SU-DHL-6 (cell line): ENCODE measurements around the gene PSMC6.

Source experiments
- H2AFZ ChIP-seq: fragments of 200-600 bp; sonication (generic); 2 replicates; pipeline ENCODE4 v1.6.1; 2014; ENCODE audit warnings: low read depth, mild to moderate bottlenecking, moderate library complexity, mixed read lengths, antibody characterized with exemption, low read length; ENCODE audit not compliant: severe bottlenecking
- H3F3A ChIP-seq: fragments of 200-600 bp; shearing (Covaris generic); 2 replicates; pipeline ENCODE4 v1.6.0; 2016; ENCODE audit warnings: antibody characterized with exemption, mild to moderate bottlenecking; ENCODE audit not compliant: insufficient read depth
- H3K27ac ChIP-seq: fragments of 200-600 bp; sonication (generic); 2 replicates; pipeline ENCODE4 v1.5.1; 2016; ENCODE audit warnings: low read depth, mild to moderate bottlenecking, low read length, moderate library complexity, mixed read lengths
- H3K27me3 ChIP-seq: fragments of 200-600 bp; sonication (generic), shearing (Covaris generic); 2 replicates; pipeline ENCODE4 v1.6.0; 2014; ENCODE audit warnings: mild to moderate bottlenecking, low read length
- H3K36me3 ChIP-seq: fragments of 200-600 bp; sonication (generic); 2 replicates; pipeline ENCODE4 v1.6.1; 2014; ENCODE audit warnings: mild to moderate bottlenecking, low read length, mixed read lengths
- H3K4me2 ChIP-seq: fragments of 300-600, 200-600 bp; shearing (Covaris generic), sonication (generic); 2 replicates; pipeline ENCODE4 v1.6.0; 2014; ENCODE audit warnings: low read length, low read depth, mild to moderate bottlenecking; ENCODE audit not compliant: poor library complexity, severe bottlenecking
- H3K4me3 ChIP-seq: fragments of 200-600 bp; sonication (generic); 2 replicates; pipeline ENCODE4 v1.5.1; 2014; ENCODE audit warnings: antibody characterized with exemption, low read length, mild to moderate bottlenecking, mixed read lengths; ENCODE audit not compliant: insufficient read depth, poor library complexity, severe bottlenecking
- H3K79me2 ChIP-seq: fragments of 200-600 bp; sonication (generic); 2 replicates; pipeline ENCODE4 v1.6.1; 2014; ENCODE audit warnings: mild to moderate bottlenecking, low read length, moderate library complexity; ENCODE audit not compliant: insufficient read depth
- H3K9ac ChIP-seq: fragments of 200-600 bp; sonication (generic); 2 replicates; pipeline ENCODE4 v1.7.0; 2014; ENCODE audit warnings: mild to moderate bottlenecking, low read length
- H3K9me2 ChIP-seq: fragments of 200-600 bp; sonication (generic); replicated peaks from 2 replicates; pipeline ENCODE4 v1.6.1; 2014; ENCODE audit warnings: low read length; ENCODE audit not compliant: insufficient read depth
- H3K9me3 ChIP-seq: fragments of 200-600 bp; sonication (generic); 2 replicates; pipeline ENCODE4 v1.6.1; 2014; ENCODE audit warnings: low read length, mixed read lengths; ENCODE audit not compliant: insufficient read depth
- H4K20me1 ChIP-seq: fragments of 200-600 bp; sonication (generic); 2 replicates; pipeline ENCODE4 v1.6.1; 2014; ENCODE audit warnings: low read depth, mild to moderate bottlenecking, antibody characterized with exemption, low read length, moderate library complexity, mixed read lengths
- CTCF ChIP-seq: fragments of 200-600 bp; sonication (generic); IDR thresholded peaks from one replicate; pipeline ENCODE4 v1.5.1; 2017; ENCODE audit warnings: antibody characterized with exemption, mild to moderate bottlenecking, low read length, moderate library complexity; ENCODE audit not compliant: insufficient read depth, poor library complexity, severe bottlenecking
- EZH2phosphoT487 ChIP-seq: fragments of 200-600 bp; sonication (generic), shearing (Covaris generic); conservative IDR thresholded peaks from 2 replicates; pipeline ENCODE4 v1.6.1; 2018; ENCODE audit warnings: mild to moderate bottlenecking, antibody characterized with exemption, low read length, moderate library complexity, mixed read lengths

PSMC6 gene

GRCh38 chr14:52661314-52661713 lies 45.7 kb upstream of the PSMC6 start:
- Histone ChIP-seq H3K4me3 (no peak overlapping the region), H3F3A (no peaks in the 10 kb centered on the region), H3K79me2 (no peaks in the 10 kb centered on the region), H2AFZ (no peak overlapping the region), H3K9me2 (no peaks in the 10 kb centered on the region), H3K36me3 (peaks cover 24% of the 10 kb centered on the region; the same call in 1 of the 2 replicates), H3K27ac (no peak overlapping the region), H3K27me3 (no peaks in the 10 kb centered on the region), H4K20me1 (no peaks in the 10 kb centered on the region), H3K9me3 (no peaks in the 10 kb centered on the region), H3K4me2 (no peak overlapping the region), H3K9ac (no peak overlapping the region)
- no peak for TF ChIP-seq CTCF
- no peak for TF ChIP-seq EZH2phosphoT487

DNA sequence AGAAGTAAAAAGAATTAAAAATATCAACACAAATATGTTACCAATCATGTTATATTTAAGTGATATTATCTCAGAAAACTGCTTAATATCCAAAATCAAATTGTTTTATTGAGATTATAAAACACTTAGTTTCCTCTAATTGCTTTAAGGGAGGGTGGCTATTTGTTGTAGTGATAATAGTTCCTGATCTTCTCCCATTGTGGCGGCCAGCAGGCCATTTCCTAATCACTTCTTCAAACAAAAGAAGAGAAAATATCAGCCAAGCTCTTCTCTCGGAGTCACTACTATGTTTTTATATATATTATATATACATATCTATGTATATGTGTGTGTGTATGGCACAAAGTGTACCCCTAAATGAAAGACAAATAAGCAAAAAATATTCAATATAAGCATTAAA lies 43.1 kb upstream of the PSMC6 start:
- H3K9me2 ChIP-seq, result no peaks in the 10 kb centered on the region
- no peak overlapping the region for H3K4me3 ChIP-seq
- no peak overlapping the region for H3K27ac ChIP-seq
- H3K4me2 ChIP-seq, result no peak overlapping the region
- H3K36me3 ChIP-seq, result peaks cover 17% of the 10 kb centered on the region; the same call in 1 of the 2 replicates
- peaks cover under 1% of the 10 kb centered on the region; the same call in 1 of the 2 replicates for H3F3A ChIP-seq
- no peaks in the 10 kb centered on the region for H4K20me1 ChIP-seq
- H2AFZ ChIP-seq, result no peak overlapping the region
- H3K9ac ChIP-seq, result no peak overlapping the region
- no peaks in the 10 kb centered on the region for H3K9me3 ChIP-seq
- no peaks in the 10 kb centered on the region for H3K79me2 ChIP-seq
- TF ChIP-seq CTCF (no peak), EZH2phosphoT487 (no peak)
- no peaks in the 10 kb centered on the region for H3K27me3 ChIP-seq

DNA sequence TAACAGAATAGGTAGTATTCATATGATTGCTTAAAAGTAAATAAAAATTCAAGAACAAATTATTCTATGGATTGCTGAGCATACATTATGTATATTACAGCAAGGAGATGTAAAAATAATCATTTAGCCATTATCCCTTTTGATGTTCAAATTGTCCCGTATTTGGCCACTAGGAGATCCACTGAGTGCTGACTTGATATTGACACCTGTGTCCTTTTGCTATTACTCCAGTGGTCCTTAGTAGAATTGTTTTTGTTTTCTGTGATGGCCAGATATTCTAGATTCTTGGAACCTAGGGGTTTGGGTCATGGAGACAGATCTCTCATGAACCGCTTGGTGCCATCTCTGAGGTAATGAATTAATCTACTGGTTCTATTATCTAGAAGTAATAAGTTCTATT lies 28.4 kb upstream of the PSMC6 start:
- Histone ChIP-seq H3K9me2 (no peaks in the 10 kb centered on the region), H3K9ac (no peak overlapping the region), H3K27me3 (no peaks in the 10 kb centered on the region), H2AFZ (no peak overlapping the region), H3K36me3 (peaks cover 36% of the 10 kb centered on the region), H3K9me3 (no peaks in the 10 kb centered on the region), H3F3A (no peaks in the 10 kb centered on the region), H3K27ac (no peak overlapping the region), H3K4me3 (no peak overlapping the region), H3K4me2 (no peak overlapping the region), H3K79me2 (peaks cover 8% of the 10 kb centered on the region), H4K20me1 (no peaks in the 10 kb centered on the region)
- TF ChIP-seq EZH2phosphoT487 (no peak), CTCF (no peak)
